ENCODE measurements around the gene PRDM15. TPM values are rescaled to one million over a fixed set of nuclear protein-coding genes. Genes with fewer than 3 reads are reported as not detected.
A peak's percentile ranks its signal among the peaks of the same experiment; 100 is the strongest.

PRDM15 gene
- total RNA-seq, 1 experiment from 2014 or later = 10.4 TPM

GRCh38 chr21:41778930-41779600 is 100.1 kb downstream of the PRDM15 start:
- CTCF ChIA-PET = interaction anchor here (0.7 to 1.7 kb wide), 6 partner anchors 15 to 171 kb away, joined by 3 to 22 read pairs (median 5); no protein-coding TSS in a partner anchor
- intact Hi-C loops (cut with micrococcal nuclease; ENCODE audit: unreplicated experiment) = loop anchor here (1.0 kb wide), 1 partner anchor 167 kb away; no protein-coding TSS in a partner anchor
- TF ChIP-seq CTCF (IDR thresholded peaks at IDR 0.05; ENCODE audit: unreplicated experiment) = no peak
- Mint-ChIP-seq H3K9me3 (ENCODE audit: low read depth, unreplicated experiment) (no peaks in the 10 kb centered on the region), H3K27ac (ENCODE audit: unreplicated experiment) (no peak overlapping the region), H3K27me3 (ENCODE audit: unreplicated experiment) (no peaks in the 10 kb centered on the region), H3K4me1 (ENCODE audit: low read depth, unreplicated experiment) (peaks cover 38% of the 10 kb centered on the region), H3K36me3 (ENCODE audit: insufficient read depth, unreplicated experiment) (no peaks in the 10 kb centered on the region), H3K4me3 (ENCODE audit: low read depth, unreplicated experiment) (no peak overlapping the region)
- no TSS peak for BruUV-seq (replicated peaks)
- no peak for DNase-seq

GRCh38 chr21:41777951-41778815 is 101.0 kb downstream of the PRDM15 start:
- H3K27ac Mint-ChIP-seq (ENCODE audit: unreplicated experiment) = peak overlapping the region; percentile 23
- no peak overlapping the region for H3K4me3 Mint-ChIP-seq (ENCODE audit: low read depth, unreplicated experiment)
- peak; percentile 77 for TF ChIP-seq CTCF (IDR thresholded peaks at IDR 0.05; ENCODE audit: unreplicated experiment)
- H3K4me1 Mint-ChIP-seq (ENCODE audit: low read depth, unreplicated experiment) = peaks cover 29% of the 10 kb centered on the region
- H3K9me3 Mint-ChIP-seq (ENCODE audit: low read depth, unreplicated experiment) = no peaks in the 10 kb centered on the region
- H3K36me3 Mint-ChIP-seq (ENCODE audit: insufficient read depth, unreplicated experiment) = no peaks in the 10 kb centered on the region
- H3K27me3 Mint-ChIP-seq (ENCODE audit: unreplicated experiment) = no peaks in the 10 kb centered on the region
- intact Hi-C loops (cut with micrococcal nuclease; ENCODE audit: unreplicated experiment) = loop anchor here (1.0 kb wide), 1 partner anchor 166 kb away; no protein-coding TSS in a partner anchor
- DNase-seq = peak; percentile 86
- BruUV-seq (replicated peaks) = no TSS peak
- CTCF ChIA-PET = interaction anchor here (0.7 to 1.7 kb wide), 11 partner anchors 8 to 272 kb away, joined by 3 to 22 read pairs (median 5); no protein-coding TSS in a partner anchor

GRCh38 chr21:41776778-41777177 is 102.4 kb downstream of the PRDM15 start:
- no peak overlapping the region for H3K27ac Mint-ChIP-seq (ENCODE audit: unreplicated experiment)
- CTCF ChIA-PET = interaction anchor here (1.3 kb wide), 2 partner anchors 112 to 164 kb away, joined by 3 to 5 read pairs; no protein-coding TSS in a partner anchor
- no peaks in the 10 kb centered on the region for H3K36me3 Mint-ChIP-seq (ENCODE audit: insufficient read depth, unreplicated experiment)
- no peaks in the 10 kb centered on the region for H3K27me3 Mint-ChIP-seq (ENCODE audit: unreplicated experiment)
- TF ChIP-seq CTCF (IDR thresholded peaks at IDR 0.05; ENCODE audit: unreplicated experiment) = no peak
- peaks cover 27% of the 10 kb centered on the region for H3K4me1 Mint-ChIP-seq (ENCODE audit: low read depth, unreplicated experiment)
- DNase-seq = no peak
- H3K9me3 Mint-ChIP-seq (ENCODE audit: low read depth, unreplicated experiment) = no peaks in the 10 kb centered on the region
- H3K4me3 Mint-ChIP-seq (ENCODE audit: low read depth, unreplicated experiment) = no peak overlapping the region
- no TSS peak for BruUV-seq (replicated peaks)
- intact Hi-C loops (cut with micrococcal nuclease; ENCODE audit: unreplicated experiment) = no loop called here

- no peak for TF ChIP-seq CTCF (IDR thresholded peaks at IDR 0.05; ENCODE audit: unreplicated experiment)
- DNase-seq = no peak
- no TSS peak for BruUV-seq (replicated peaks)
- Mint-ChIP-seq H3K4me1 (ENCODE audit: low read depth, unreplicated experiment) (peaks cover 18% of the 10 kb centered on the region), H3K27me3 (ENCODE audit: unreplicated experiment) (no peaks in the 10 kb centered on the region), H3K4me3 (ENCODE audit: low read depth, unreplicated experiment) (no peak overlapping the region), H3K36me3 (ENCODE audit: insufficient read depth, unreplicated experiment) (no peaks in the 10 kb centered on the region), H3K27ac (ENCODE audit: unreplicated experiment) (no peak overlapping the region), H3K9me3 (ENCODE audit: low read depth, unreplicated experiment) (no peaks in the 10 kb centered on the region)
- intact Hi-C loops (cut with micrococcal nuclease; ENCODE audit: unreplicated experiment) = no loop called here
- CTCF ChIA-PET = interaction anchor here (1.9 kb wide), 1 partner anchor 11 kb away, joined by 5 read pairs; no protein-coding TSS in a partner anchor
These were observed 104.0 kb downstream of the PRDM15 start for GRCh38 chr21:41775149-41775472.

All from Calu3 (cell line).